Heart left ventricle (tissue), 13 donors: ENCODE results near the gene DIAPH3.

ENCODE experiments used
- CTCF ChIP-seq, 12 donors: fragments of 200-600 bp; sonication (generic) in 4 of 12; IDR thresholded peaks; one replicate each; pipeline versions ENCODE4 v1.5.0 to v1.8.0; 2018 to 2022; ENCODE audit warnings: antibody characterized with exemption in 12 of 12, mild to moderate bottlenecking in 5 of 12
- POLR2A ChIP-seq, 2 donors: fragments of 450-650 bp; IDR thresholded peaks; one replicate each; pipeline ENCODE4 v1.6.1; 2017; ENCODE audit warnings: antibody characterized with exemption in 2 of 2, mild to moderate bottlenecking in 2 of 2, moderate library complexity in 2 of 2
- donor health status: ischemic (EF 13 %, LVEDD 7.1; RV severe dilation, severe dysfunction).
- donor health status: DM: no; HTN: yes; CAD: no.
- donor health status: DM: no; HTN: no; CAD: no.
- donor health status: ischemic (EF 25% LVEDD 6.9; RV normal size, moderate dysfunction).
- donor health status: ischemic (EF 25% LVEDD 5.7; RV mildly dilated, moderate dysfunction).
- donor health status: ischemic (EF 35%, LVEDD 5.7; RV mildly dilated, moderate dysfunction).
- donor health status: nonischemic (EF 11% LVEDD 7.7; RV severe dilation, severe dysfunction).
- donor health status: DM: yes; HTN: yes; CAD: no.
- donor health status: PGD.
- donor health status: ischemic (EF 29% LVEDD 5.4; RV normal size, mild dysfunction).
- donor health status: nonischemic (EF 23%, LVEDD 6.1; RV moderate dilation, normal function).

GRCh38 chr13:59680429-59681024, 483.2 kb downstream of the DIAPH3 start:
- TF ChIP-seq CTCF (IDR thresholded peaks at IDR 0.05): peak; percentile 35 to 70 (median 56)
- TF ChIP-seq POLR2A (IDR thresholded peaks at IDR 0.05): no peak
